Measurements from ENCODE around the gene PLD1. TPM values are rescaled to one million over a fixed set of nuclear protein-coding genes. Genes with fewer than 3 reads are reported as not detected.

Gene PLD1
- total and polyA plus RNA-seq, 10 of the 15 experiments (the other 5 are each of a cell fraction or from before 2014, with no cell fraction given) = 2.9 to 108 (median 3.6) TPM

- H3K9me3 ChIP-seq (replicated peaks; ENCODE audit: control insufficient read depth, insufficient read depth, low read length) = no peaks in the 10 kb centered on the region
- H3K4me1 ChIP-seq (ENCODE audit: control insufficient read depth, insufficient read depth, low read length) = no peaks in the 10 kb centered on the region
- no peak for FAIRE-seq
- TF ChIP-seq MLLT1 (IDR thresholded peaks at IDR 0.05) = no peak
- TF ChIP-seq PKNOX1 (IDR thresholded peaks at IDR 0.05) = no peak
- TF ChIP-seq LARP7 (IDR thresholded peaks at IDR 0.05) = no peak
- no peaks in the 10 kb centered on the region for H3K36me3 ChIP-seq (ENCODE audit: control insufficient read depth in 2 of 2, insufficient read depth in 2 of 2, low read length in 1 of 2)
- CTCF ChIA-PET = interaction anchor here (0.6 to 10.5 kb wide), 8 partner anchors 10 to 73 kb away, joined by 3 to 210 read pairs (median 5); no protein-coding TSS in a partner anchor
- H3K4me3 ChIP-seq = no peak overlapping the region
- H3K9ac ChIP-seq (ENCODE audit: control insufficient read depth, insufficient read depth, low read length) = no peak overlapping the region
- H4K20me1 ChIP-seq (ENCODE audit: control insufficient read depth, insufficient read depth) = no peaks in the 10 kb centered on the region
- peaks cover 2% of the 10 kb centered on the region; the same call in 1 of the 2 replicates for H3K79me2 ChIP-seq (ENCODE audit: control insufficient read depth, insufficient read depth, low read length)
- no peak overlapping the region for H3K4me2 ChIP-seq (ENCODE audit: control insufficient read depth, insufficient read depth)
- 10% methylated on average over 5 of the region's 5 CpGs for WGBS (ENCODE audit: insufficient coverage, insufficient replicate concordance, low lambda C conversion rate, missing lambda C conversion rate)
- in situ Hi-C loops (cut with MboI) (no loop called here), intact Hi-C loops (cut with micrococcal nuclease; ENCODE audit: unreplicated experiment) (loop anchor here (10.0 kb wide), 1 partner anchor 721 kb away; no protein-coding TSS in a partner anchor)
- no peak for DNase-seq (ENCODE audit: low read depth, low spot score)
- no peaks in the 10 kb centered on the region for H3K27me3 ChIP-seq (replicated peaks in 1 of 2; ENCODE audit: control insufficient read depth in 2 of 2, insufficient read depth in 2 of 2, low read length in 1 of 2)
- no peak overlapping the region for H2AFZ ChIP-seq (ENCODE audit: control insufficient read depth, low read depth, low read length)
- RAD21 ChIA-PET (ENCODE audit: unreplicated experiment) = interaction anchor here (1.0 to 2.2 kb wide), 6 partner anchors 10 to 69 kb away, joined by 3 to 10 read pairs (median 4); no protein-coding TSS in a partner anchor
- no peak for ATAC-seq
- BruUV-seq (replicated peaks) = no TSS peak
- POLR2A ChIA-PET = interaction anchor here (0.6 to 1.2 kb wide), 5 partner anchors 10 to 76 kb away, joined by 3 to 6 read pairs (median 3); no protein-coding TSS in a partner anchor
- no peak overlapping the region for H3K27ac ChIP-seq (ENCODE audit: control insufficient read depth, insufficient read depth)
- SMC1A ChIA-PET (ENCODE audit: uncharacterized antibody, unreplicated experiment) = interaction anchor here (0.7 to 11.1 kb wide), 16 partner anchors 7 to 151 kb away, joined by 3 to 192 read pairs (median 4); no protein-coding TSS in a partner anchor
Measured at GRCh38 chr3:171765511-171765887, 44.8 kb downstream of the PLD1 start.

Data from GM12878 (cell line).